GM12891 (cell line): Measurements from ENCODE around the gene GTF2H2C.
"Not testable (repeated sequence)": the region's sequence is repeated elsewhere in the genome, so short reads cannot be mapped to it uniquely, and the experiment has no call there.

Experiments
- PAX5 ChIP-seq: IDR thresholded peaks from 2 replicates; pipeline ENCODE4 v1.6.1; 2011; ENCODE audit warnings: low read length, moderate library complexity, mild to moderate bottlenecking; ENCODE audit not compliant: insufficient read depth, severe bottlenecking
- POLR2A ChIP-seq: IDR thresholded peaks from 2 replicates; pipeline ENCODE4 v1.6.1; 2011; ENCODE audit warnings: low read depth, low read length, control low read depth
- POLR2AphosphoS5 ChIP-seq: IDR thresholded peaks from 2 replicates; pipeline ENCODE4 v1.6.1; 2011; ENCODE audit warnings: low read depth, low read length, control low read depth
- POU2F2 ChIP-seq: IDR thresholded peaks from 2 replicates; pipeline ENCODE4 v1.6.1; 2011; ENCODE audit warnings: low read depth, mild to moderate bottlenecking, control low read depth, low read length, moderate library complexity
- SPI1 ChIP-seq: IDR thresholded peaks from 2 replicates; pipeline ENCODE4 v1.6.1; 2011; ENCODE audit warnings: low read depth, low read length, control low read depth
- TAF1 ChIP-seq: IDR thresholded peaks from 2 replicates; pipeline ENCODE4 v1.6.1; 2011; ENCODE audit warnings: low read depth, low read length, control low read depth

- TF ChIP-seq TAF1, POLR2AphosphoS5, POLR2A, SPI1, PAX5, POU2F2: not testable (repeated sequence)
Measured at GRCh38 chr5:69542838-69543618, 17.0 kb upstream of the GTF2H2C start.
